C4-2B (cell line): ENCODE results near the gene MEIOC.

Source experiments
- ZFX ChIP-seq: fragments of 450-650 bp; IDR thresholded peaks from 2 replicates; pipeline ENCODE4 v1.6.1; 2017
- TF ChIP-seq, protein P1 (sequence below): fragments of 450-650 bp; conservative IDR thresholded peaks from 2 replicates; pipeline ENCODE4 v1.5.1; 2017; ENCODE audit warnings: mild to moderate bottlenecking

DNA sequence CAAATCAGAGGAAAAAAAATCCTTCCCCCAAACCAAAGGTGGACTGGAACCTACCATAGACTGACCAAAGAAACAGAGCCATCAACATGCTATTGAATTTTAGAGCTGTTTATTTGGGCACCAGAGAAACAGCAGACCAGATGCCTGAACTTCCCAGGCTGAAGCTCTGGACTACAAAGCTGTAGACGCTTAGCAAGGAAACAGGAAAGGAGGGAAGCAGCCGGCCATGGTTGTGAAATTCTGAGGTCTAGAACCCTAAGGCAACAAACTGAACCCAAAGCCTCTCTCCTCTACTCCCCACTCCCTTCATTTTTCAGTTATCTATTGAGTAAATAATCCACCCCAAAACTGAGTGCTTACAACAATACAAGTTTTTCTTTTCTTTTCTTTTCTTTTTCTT is 45.4 kb upstream of the MEIOC start:
- TF ChIP-seq, protein P1, sequence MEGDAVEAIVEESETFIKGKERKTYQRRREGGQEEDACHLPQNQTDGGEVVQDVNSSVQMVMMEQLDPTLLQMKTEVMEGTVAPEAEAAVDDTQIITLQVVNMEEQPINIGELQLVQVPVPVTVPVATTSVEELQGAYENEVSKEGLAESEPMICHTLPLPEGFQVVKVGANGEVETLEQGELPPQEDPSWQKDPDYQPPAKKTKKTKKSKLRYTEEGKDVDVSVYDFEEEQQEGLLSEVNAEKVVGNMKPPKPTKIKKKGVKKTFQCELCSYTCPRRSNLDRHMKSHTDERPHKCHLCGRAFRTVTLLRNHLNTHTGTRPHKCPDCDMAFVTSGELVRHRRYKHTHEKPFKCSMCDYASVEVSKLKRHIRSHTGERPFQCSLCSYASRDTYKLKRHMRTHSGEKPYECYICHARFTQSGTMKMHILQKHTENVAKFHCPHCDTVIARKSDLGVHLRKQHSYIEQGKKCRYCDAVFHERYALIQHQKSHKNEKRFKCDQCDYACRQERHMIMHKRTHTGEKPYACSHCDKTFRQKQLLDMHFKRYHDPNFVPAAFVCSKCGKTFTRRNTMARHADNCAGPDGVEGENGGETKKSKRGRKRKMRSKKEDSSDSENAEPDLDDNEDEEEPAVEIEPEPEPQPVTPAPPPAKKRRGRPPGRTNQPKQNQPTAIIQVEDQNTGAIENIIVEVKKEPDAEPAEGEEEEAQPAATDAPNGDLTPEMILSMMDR = no peak
- TF ChIP-seq ZFX = no peak
